ENCODE measurements around the gene NFYC. TPM values are rescaled to one million over a fixed set of nuclear protein-coding genes. Genes with fewer than 3 reads are reported as not detected.

Gene NFYC
- total RNA-seq, 4 donors from 2014 or later = 30.0 to 54.2 (median 46.6) TPM

- no peak for DNase-seq (ENCODE audit: extremely low spot score)
- Histone ChIP-seq H3K27me3 (no peaks in the 10 kb centered on the region), H3K27ac (replicated peaks in 1 of 4) (peak overlapping the region; percentile 68 to 72 (median 70)), H3K36me3 (peaks cover 0 to 40% (median 15%) of the 10 kb centered on the region in 4 donors), H3K9me3 (no peaks in the 10 kb centered on the region), H3K4me1 (peaks cover 55 to 94% (median 86%) of the 10 kb centered on the region in 4 donors), H3K4me3 (no peak overlapping the region)
- intact Hi-C loops (cut with DNase I) = no loop called here
- WGBS = 92% methylated on average over 7 of the region's 7 CpGs
- TF ChIP-seq CTCF (IDR thresholded peaks at IDR 0.05) (no peak), EP300 (IDR thresholded peaks at IDR 0.05) (no peak), POLR2AphosphoS5 (IDR thresholded peaks at IDR 0.05) (no peak), POLR2A (IDR thresholded peaks at IDR 0.05; ENCODE audit: low read depth) (no peak)
Observed at GRCh38 chr1:40740997-40741736, 49.7 kb downstream of the NFYC start.

GRCh38 chr1:40742363-40743061, 51.0 kb downstream of the NFYC start:
- Histone ChIP-seq H3K27me3 (no peaks in the 10 kb centered on the region), H3K27ac (replicated peaks in 1 of 4) (peak overlapping the region in 3 of 4 donors; percentile 68 to 72 (median 70)), H3K9me3 (no peaks in the 10 kb centered on the region), H3K4me3 (no peak overlapping the region), H3K36me3 (peaks cover under 1 to 49% (median 15%) of the 10 kb centered on the region in 4 donors), H3K4me1 (peaks cover 51 to 87% (median 81%) of the 10 kb centered on the region in 4 donors)
- no peak for DNase-seq (ENCODE audit: extremely low spot score)
- intact Hi-C loops (cut with DNase I) = no loop called here
- WGBS = 67% methylated on average over 3 of the region's 3 CpGs
- TF ChIP-seq POLR2AphosphoS5 (IDR thresholded peaks at IDR 0.05) = peak; percentile 32 to 63
- TF ChIP-seq EP300 (IDR thresholded peaks at IDR 0.05) = no peak

GRCh38 chr1:40743452-40743851, 51.9 kb downstream of the NFYC start:
- Histone ChIP-seq H3K9me3 (no peaks in the 10 kb centered on the region), H3K4me1 (peaks cover 51 to 81% (median 76%) of the 10 kb centered on the region in 4 donors), H3K4me3 (no peak overlapping the region), H3K36me3 (peaks cover 10 to 58% (median 24%) of the 10 kb centered on the region in 4 donors), H3K27me3 (no peaks in the 10 kb centered on the region), H3K27ac (replicated peaks in 1 of 4) (peak overlapping the region in 3 of 4 donors; percentile 68 to 72 (median 70))
- TF ChIP-seq CTCF (IDR thresholded peaks at IDR 0.05) (no peak), POLR2AphosphoS5 (IDR thresholded peaks at IDR 0.05) (no peak), POLR2A (IDR thresholded peaks at IDR 0.05; ENCODE audit: low read depth) (no peak)
- 84% methylated on average over 3 of the region's 3 CpGs for WGBS
- intact Hi-C loops (cut with DNase I) = no loop called here
- no peak for DNase-seq (ENCODE audit: extremely low spot score)

- peaks cover 13 to 59% (median 26%) of the 10 kb centered on the region in 4 donors for H3K36me3 ChIP-seq
- 100% methylated on average over 2 of the region's 3 CpGs for WGBS
- intact Hi-C loops (cut with DNase I) = no loop called here
Observed at GRCh38 chr1:40743860-40744259, 52.4 kb downstream of the NFYC start.

More at GRCh38 chr1:40743860-40744259, 52.4 kb downstream of the NFYC start:
- Histone ChIP-seq H3K4me3 (no peak overlapping the region), H3K27me3 (no peaks in the 10 kb centered on the region), H3K27ac (replicated peaks in 1 of 4) (peak overlapping the region in 3 of 4 donors; percentile 21 to 72 (median 70)), H3K9me3 (no peaks in the 10 kb centered on the region), H3K4me1 (peaks cover 51 to 77% (median 72%) of the 10 kb centered on the region in 4 donors)
- no peak for DNase-seq (ENCODE audit: extremely low spot score)
- no peak for TF ChIP-seq POLR2A (IDR thresholded peaks at IDR 0.05; ENCODE audit: low read depth)
- TF ChIP-seq POLR2AphosphoS5 (IDR thresholded peaks at IDR 0.05) = no peak
- TF ChIP-seq CTCF (IDR thresholded peaks at IDR 0.05) = no peak
- no peak for TF ChIP-seq EP300 (IDR thresholded peaks at IDR 0.05)
